Measurements from ENCODE around the gene TRAF5. TPM values are rescaled to one million over a fixed set of nuclear protein-coding genes. Genes with fewer than 3 reads are reported as not detected.
A peak's percentile ranks its signal among the peaks of the same experiment; 100 is the strongest.

TRAF5 gene
- total and polyA plus RNA-seq, 2 donors from 2014 or later, result 4.8 to 22.1 TPM

- Histone ChIP-seq H3K36me3 (ENCODE audit: control insufficient read depth in 2 of 3, insufficient read depth in 3 of 3, low read length in 3 of 3) (no peaks in the 10 kb centered on the region), H3K9ac (ENCODE audit: low read length in 3 of 3) (no peak overlapping the region), H3K4me3 (ENCODE audit: low read length in 3 of 3) (no peak overlapping the region), H3K27me3 (ENCODE audit: control insufficient read depth, insufficient read depth, low read length) (no peaks in the 10 kb centered on the region), H3K4me1 (ENCODE audit: control insufficient read depth in 2 of 3, insufficient read depth in 2 of 3, low read depth in 1 of 3, low read length in 3 of 3) (peaks cover 0 to 13% (median 7%) of the 10 kb centered on the region in 3 donors), H3K27ac (ENCODE audit: low read depth in 2 of 2, low read length in 2 of 2) (no peak overlapping the region), H3K9me3 (ENCODE audit: control insufficient read depth in 2 of 3, insufficient read depth in 1 of 3, low read length in 3 of 3) (no peaks in the 10 kb centered on the region)
- intact Hi-C loops (cut with DNase I), result no loop called here
- FAIRE-seq (no peak), DNase-seq (no peak)
- no peak for TF ChIP-seq CTCF (IDR thresholded peaks at IDR 0.05; ENCODE audit: borderline replicate concordance, extremely low read depth, insufficient read depth)
These were observed 2.3 kb downstream of the TRAF5 start for GRCh38 chr1:211328866-211329475.

- H3K4me3 ChIP-seq (ENCODE audit: low read length in 3 of 3), result no peak overlapping the region
- no peak for TF ChIP-seq CTCF (IDR thresholded peaks at IDR 0.05; ENCODE audit: borderline replicate concordance, extremely low read depth, insufficient read depth)
- H3K9me3 ChIP-seq (ENCODE audit: control insufficient read depth in 2 of 3, insufficient read depth in 1 of 3, low read length in 3 of 3), result no peaks in the 10 kb centered on the region
- no peaks in the 10 kb centered on the region for H3K27me3 ChIP-seq (ENCODE audit: control insufficient read depth, insufficient read depth, low read length)
- intact Hi-C loops (cut with DNase I), result no loop called here
- no peak overlapping the region for H3K27ac ChIP-seq (ENCODE audit: low read depth in 2 of 2, low read length in 2 of 2)
- DNase-seq (no peak), FAIRE-seq (no peak)
- no peaks in the 10 kb centered on the region for H3K36me3 ChIP-seq (ENCODE audit: control insufficient read depth in 2 of 3, insufficient read depth in 3 of 3, low read length in 3 of 3)
- H3K4me1 ChIP-seq (ENCODE audit: control insufficient read depth in 2 of 3, insufficient read depth in 2 of 3, low read depth in 1 of 3, low read length in 3 of 3), result peaks cover 0 to 13% (median 7%) of the 10 kb centered on the region in 3 donors
- peak overlapping the region in 1 of 3 donors; percentile 17 for H3K9ac ChIP-seq (ENCODE audit: low read length in 3 of 3)
These were observed 3.1 kb downstream of the TRAF5 start for GRCh38 chr1:211329764-211330201.

GRCh38 chr1:211330282-211330936 lies 3.8 kb downstream of the TRAF5 start:
- FAIRE-seq, result no peak

More at GRCh38 chr1:211330282-211330936, 3.8 kb downstream of the TRAF5 start:
- intact Hi-C loops (cut with DNase I), result no loop called here
- Histone ChIP-seq H3K9me3 (ENCODE audit: control insufficient read depth in 2 of 3, insufficient read depth in 1 of 3, low read length in 3 of 3) (no peaks in the 10 kb centered on the region), H3K27ac (ENCODE audit: low read depth in 2 of 2, low read length in 2 of 2) (no peak overlapping the region), H3K4me3 (ENCODE audit: low read length in 3 of 3) (no peak overlapping the region), H3K36me3 (ENCODE audit: control insufficient read depth in 2 of 3, insufficient read depth in 3 of 3, low read length in 3 of 3) (no peaks in the 10 kb centered on the region), H3K9ac (ENCODE audit: low read length in 3 of 3) (no peak overlapping the region), H3K4me1 (ENCODE audit: control insufficient read depth in 2 of 3, insufficient read depth in 2 of 3, low read depth in 1 of 3, low read length in 3 of 3) (peaks cover 0 to 13% (median 7%) of the 10 kb centered on the region in 3 donors), H3K27me3 (ENCODE audit: control insufficient read depth, insufficient read depth, low read length) (no peaks in the 10 kb centered on the region)
- TF ChIP-seq CTCF (IDR thresholded peaks at IDR 0.05; ENCODE audit: borderline replicate concordance, extremely low read depth, insufficient read depth), result no peak
- no peak for DNase-seq

Measured in kidney (tissue), 14 donors.